ENCODE data around the gene SPATC1L. TPM values are rescaled to one million over a fixed set of nuclear protein-coding genes. Genes with fewer than 3 reads are reported as not detected.

The SPATC1L gene
- total and polyA plus RNA-seq, 7 donors = 1.9 to 6.0 (median 3.9) TPM

DNA sequence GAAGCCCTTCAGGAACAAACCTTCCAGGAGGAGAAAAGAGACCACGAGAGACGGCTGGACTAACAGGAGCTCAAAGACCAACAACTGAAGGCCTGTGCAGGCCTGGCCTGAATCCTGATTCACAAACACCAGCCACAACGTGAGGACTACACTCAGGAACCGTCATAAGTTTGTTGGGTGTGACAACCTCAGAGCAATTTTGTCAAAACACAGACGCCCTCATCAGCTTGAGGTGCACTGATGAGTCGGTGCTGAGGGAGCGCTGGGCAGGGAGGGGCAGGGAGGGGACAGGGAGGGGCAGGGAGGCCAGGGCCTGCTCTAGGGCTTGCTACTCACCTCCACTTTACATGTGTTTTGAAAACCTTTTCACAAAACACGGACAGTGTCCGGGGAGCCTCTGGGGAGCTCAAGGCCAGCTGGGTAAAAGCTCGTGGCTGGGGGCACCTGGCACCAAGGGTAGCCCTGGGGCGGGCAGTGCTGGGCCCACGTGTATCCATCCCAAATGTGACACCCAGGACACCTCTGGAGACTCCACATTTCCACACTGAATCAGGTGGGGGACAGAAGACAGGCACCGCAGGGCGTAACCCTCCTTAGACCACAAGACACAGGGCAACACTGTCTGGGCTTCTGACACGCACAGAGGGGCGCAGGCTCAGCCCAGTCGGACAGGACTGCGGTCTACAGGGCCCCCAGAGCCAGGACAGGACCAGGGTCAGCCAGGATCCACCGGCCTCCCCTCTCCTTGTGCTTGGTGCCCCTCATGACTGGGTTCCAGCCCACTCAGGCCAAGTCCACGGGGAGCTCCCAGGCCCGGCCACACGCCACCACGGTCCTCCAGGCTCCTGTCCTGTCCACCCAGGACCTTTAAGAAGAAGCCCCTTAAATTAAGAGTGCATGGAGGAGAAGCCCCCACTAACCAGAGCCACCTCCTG lies 27.8 kb upstream of the SPATC1L start:
- no peaks in the 10 kb centered on the region for H3K9me3 ChIP-seq
- H3K27ac ChIP-seq = no peak overlapping the region
- H3K36me3 ChIP-seq (ENCODE audit: insufficient read depth in 1 of 2, low read depth in 1 of 2) = peaks cover 0 to 90% of the 10 kb centered on the region in 2 donors
- H3K4me1 ChIP-seq = no peaks in the 10 kb centered on the region
- no peak overlapping the region for H3K4me3 ChIP-seq
- intact Hi-C loops (cut with DNase I) = no loop called here
- DNase-seq (no peak), ATAC-seq (no peak)
- no peak for TF ChIP-seq CTCF (IDR thresholded peaks at IDR 0.05)
- no peaks in the 10 kb centered on the region for H3K27me3 ChIP-seq (ENCODE audit: insufficient read depth in 3 of 3, low read length in 2 of 3)
- WGBS, 3 donors = 88 to 91% (median 89%) methylated on average over 23 of the region's 23 CpGs

- no peaks in the 10 kb centered on the region for H3K4me1 ChIP-seq
- no peak for ATAC-seq
- DNase-seq = no peak
- TF ChIP-seq CTCF (IDR thresholded peaks at IDR 0.05) = no peak
- intact Hi-C loops (cut with DNase I) = no loop called here
- H3K27ac ChIP-seq = no peak overlapping the region
- no peaks in the 10 kb centered on the region for H3K9me3 ChIP-seq
- no peak overlapping the region for H3K4me3 ChIP-seq
- H3K27me3 ChIP-seq (ENCODE audit: insufficient read depth in 3 of 3, low read length in 2 of 3) = no peaks in the 10 kb centered on the region
- WGBS, 3 donors = 90 to 98% (median 92%) methylated on average over 7 of the region's 7 CpGs
- peaks cover 0 to 92% of the 10 kb centered on the region in 2 donors for H3K36me3 ChIP-seq (ENCODE audit: insufficient read depth in 1 of 2, low read depth in 1 of 2)
Measured at GRCh38 chr21:46211376-46211775, 27.1 kb upstream of the SPATC1L start.

GRCh38 chr21:46210378-46211136 lies 26.3 kb upstream of the SPATC1L start:
- DNase-seq (no peak), ATAC-seq (no peak)
- Histone ChIP-seq H3K27me3 (ENCODE audit: insufficient read depth in 3 of 3, low read length in 2 of 3) (no peaks in the 10 kb centered on the region), H3K9me3 (no peaks in the 10 kb centered on the region), H3K4me1 (no peaks in the 10 kb centered on the region), H3K4me3 (no peak overlapping the region), H3K27ac (no peak overlapping the region), H3K36me3 (ENCODE audit: insufficient read depth in 1 of 2, low read depth in 1 of 2) (peaks cover 0 to 92% of the 10 kb centered on the region in 2 donors)
- intact Hi-C loops (cut with DNase I) = no loop called here
- TF ChIP-seq CTCF (IDR thresholded peaks at IDR 0.05) = no peak
- WGBS, 3 donors = 80 to 90% (median 88%) methylated on average over 16 of the region's 16 CpGs

DNA sequence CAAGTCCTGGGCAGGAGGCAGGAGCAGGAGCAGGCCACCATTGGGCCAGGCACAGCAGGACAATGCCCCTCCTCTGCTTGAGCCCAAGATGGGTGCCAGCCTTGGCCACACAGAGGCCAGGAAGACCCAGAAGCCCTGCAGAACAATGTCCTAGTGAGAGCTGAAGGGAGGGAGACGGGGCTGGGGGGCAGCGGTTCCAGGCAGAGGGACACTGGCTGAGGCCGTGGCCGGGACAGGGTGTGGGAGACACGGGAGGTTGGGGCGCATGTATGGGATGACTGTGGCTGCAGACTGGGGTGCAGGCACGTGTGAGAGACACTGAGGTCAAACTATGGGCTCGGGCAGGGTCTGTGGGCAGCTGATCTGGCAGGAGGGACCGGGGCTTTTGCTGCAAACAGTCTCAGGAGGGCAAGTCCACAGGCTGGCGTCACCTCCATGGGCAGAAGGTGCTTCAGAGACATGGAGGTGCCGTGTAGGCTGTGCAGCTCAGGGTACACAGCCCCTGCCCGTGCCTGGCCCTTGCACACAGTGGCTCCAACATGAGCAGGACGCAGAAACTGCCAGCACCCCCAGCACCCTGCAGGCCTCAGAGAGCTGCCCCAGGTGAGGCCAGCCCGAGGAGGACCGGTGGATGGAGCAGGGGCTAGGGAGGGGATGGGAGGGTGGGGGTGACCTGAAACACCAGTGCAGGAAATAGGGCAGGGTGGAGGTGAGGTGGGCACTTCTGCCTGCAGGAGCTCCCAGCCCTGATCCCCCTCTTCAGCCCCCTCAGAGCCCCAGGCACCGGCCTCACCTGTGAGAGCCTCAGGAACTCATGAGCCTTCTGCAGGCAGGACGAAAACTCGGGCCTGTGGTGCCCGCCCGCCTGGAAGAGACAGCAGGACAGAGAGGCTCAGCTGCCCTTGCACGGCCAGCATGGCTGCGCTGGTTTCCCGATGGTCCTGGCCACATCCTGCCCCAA lies 24.8 kb upstream of the SPATC1L start:
- intact Hi-C loops (cut with DNase I) = no loop called here
- no peak for ATAC-seq
- Histone ChIP-seq H3K9me3 (no peaks in the 10 kb centered on the region), H3K27me3 (ENCODE audit: insufficient read depth in 3 of 3, low read length in 2 of 3) (no peaks in the 10 kb centered on the region), H3K36me3 (ENCODE audit: insufficient read depth in 1 of 2, low read depth in 1 of 2) (peaks cover 0 to 93% of the 10 kb centered on the region in 2 donors), H3K27ac (no peak overlapping the region), H3K4me1 (no peaks in the 10 kb centered on the region), H3K4me3 (no peak overlapping the region)
- no peak for DNase-seq
- TF ChIP-seq CTCF (IDR thresholded peaks at IDR 0.05) = no peak
- 91 to 94% (median 92%) methylated on average over 21 to 23 of the region's 23 CpGs for WGBS, 3 donors

All from psoas muscle (tissue), 8 donors.